GM23338 (cell line): ENCODE measurements around the gene ASB5. TPM values are rescaled to one million over a fixed set of nuclear protein-coding genes. Genes with fewer than 3 reads are reported as not detected.

Source experiments
- ATAC-seq: fragments of 200-7000 bp; cut with Tn5 transposase; 3 replicates; pipeline ENCODE4 v1.9.1; 2020
- DNase-seq: peaks from one replicate; pipeline ENCODE4 v3.0.0-alpha.2; 2015; ENCODE audit warnings: low spot score
- H2AFZ ChIP-seq: fragments of 200-600 bp; sonication (generic); 2 replicates; pipeline ENCODE4 v1.8.0; 2016; ENCODE audit warnings: antibody characterized with exemption, mild to moderate bottlenecking, moderate library complexity
- H3F3A ChIP-seq: fragments of 200-600 bp; sonication (generic); replicated peaks from 2 replicates; pipeline ENCODE4 v1.8.0; 2017; ENCODE audit warnings: antibody characterized with exemption, mixed run types, low read depth
- H3K27ac ChIP-seq: fragments of 200-600 bp; sonication (generic); 2 replicates; pipeline ENCODE4 v1.6.1; 2016; ENCODE audit warnings: low read depth
- H3K27me3 ChIP-seq: fragments of 200-600 bp; sonication (generic); 2 replicates; pipeline ENCODE4 v1.8.0; 2016; ENCODE audit warnings: mild to moderate bottlenecking, mixed run types, moderate library complexity; ENCODE audit not compliant: insufficient read depth
- H3K36me3 ChIP-seq: fragments of 200-600 bp; sonication (generic); 2 replicates; pipeline ENCODE4 v1.8.0; 2016; ENCODE audit warnings: mild to moderate bottlenecking; ENCODE audit not compliant: insufficient read depth
- H3K4me1 ChIP-seq: fragments of 200-600 bp; sonication (generic); 2 replicates; pipeline ENCODE4 v1.8.0; 2016; ENCODE audit warnings: mild to moderate bottlenecking, moderate library complexity; ENCODE audit not compliant: insufficient read depth
- H3K4me2 ChIP-seq: fragments of 200-600 bp; sonication (generic); 2 replicates; pipeline ENCODE4 v1.7.1; 2017; ENCODE audit warnings: mixed run types
- H3K4me3 ChIP-seq: fragments of 200-600 bp; sonication (generic); 2 replicates; pipeline ENCODE4 v1.6.1; 2016; ENCODE audit warnings: mixed run types
- H3K79me2 ChIP-seq: fragments of 200-600 bp; sonication (generic); replicated peaks from 2 replicates; pipeline ENCODE4 v1.8.0; 2017; ENCODE audit warnings: mild to moderate bottlenecking; ENCODE audit not compliant: insufficient read depth
- H3K9me2 ChIP-seq: fragments of 200-600 bp; sonication (generic); 2 replicates; pipeline ENCODE4 v1.8.0; 2017; ENCODE audit not compliant: insufficient read depth
- H4K20me1 ChIP-seq: fragments of 200-600 bp; sonication (generic); replicated peaks from 2 replicates; pipeline ENCODE4 v1.8.0; 2017; ENCODE audit warnings: mild to moderate bottlenecking; ENCODE audit not compliant: insufficient read depth
- H3K27ac Mint-ChIP-seq: 2 replicates; pipeline ENCODE4 v1.8.0; 2020; ENCODE audit warnings: inconsistent platforms, mild to moderate bottlenecking, moderate library complexity, mixed read lengths
- H3K27me3 Mint-ChIP-seq: 3 replicates; pipeline ENCODE4 v1.8.0; 2022; ENCODE audit warnings: low read depth, mild to moderate bottlenecking, moderate library complexity, mixed read lengths, inconsistent platforms; ENCODE audit not compliant: insufficient read depth, poor library complexity
- H3K36me3 Mint-ChIP-seq: 3 replicates; pipeline ENCODE4 v1.8.0; 2021; ENCODE audit warnings: low read depth, mild to moderate bottlenecking, inconsistent platforms, moderate library complexity, mixed read lengths
- H3K4me1 Mint-ChIP-seq: 3 replicates; pipeline ENCODE4 v1.8.0; 2020; ENCODE audit warnings: mild to moderate bottlenecking, inconsistent platforms, mixed read lengths
- H3K4me3 Mint-ChIP-seq: 3 replicates; pipeline ENCODE4 v1.8.0; 2021; ENCODE audit warnings: moderate library complexity, mild to moderate bottlenecking, inconsistent platforms, mixed read lengths
- H3K9me3 Mint-ChIP-seq: 3 replicates; pipeline ENCODE4 v1.8.0; 2020; ENCODE audit warnings: moderate library complexity, mild to moderate bottlenecking, inconsistent platforms, mixed read lengths
- ETS1 ChIP-seq: IDR thresholded peaks from 2 replicates; pipeline ENCODE4 v1.6.1; 2016; ENCODE audit warnings: antibody characterized with exemption
- EZH2 ChIP-seq: fragments of 200-600 bp; sonication (generic); IDR thresholded peaks from one replicate; pipeline ENCODE4 v1.8.0; 2017; ENCODE audit warnings: antibody characterized with exemption, mild to moderate bottlenecking, low read depth; ENCODE audit not compliant: unreplicated experiment
- EZH2phosphoT487 ChIP-seq: fragments of 200-600 bp; sonication (generic); IDR thresholded peaks from one replicate; pipeline ENCODE4 v1.8.1; 2018; ENCODE audit warnings: antibody characterized with exemption; ENCODE audit not compliant: unreplicated experiment
- JUNB ChIP-seq: IDR thresholded peaks from one replicate; pipeline ENCODE4 v1.6.1; 2016; ENCODE audit warnings: antibody characterized with exemption; ENCODE audit not compliant: unreplicated experiment
- NANOG ChIP-seq: IDR thresholded peaks from 2 replicates; pipeline ENCODE4 v1.6.1; 2016; ENCODE audit warnings: antibody characterized with exemption, borderline replicate concordance
- STAT1 ChIP-seq: IDR thresholded peaks from one replicate; pipeline ENCODE4 v1.6.1; 2016; ENCODE audit warnings: antibody characterized with exemption; ENCODE audit not compliant: unreplicated experiment
- ZNF114 ChIP-seq: fragments of 250-450 bp; sonication (Bioruptor Pico); IDR thresholded peaks from 2 replicates; pipeline ENCODE4 v1.5.0; 2020; ENCODE audit warnings: mild to moderate bottlenecking, moderate library complexity
- polyA plus RNA-seq: library from polyadenylated mRNA; unstranded; fragments of >200 nt; fragmentation: Nextera tagmentation; extraction: Ambion mirVana; gene quantifications from 2 replicates; pipeline ENCODE4 v1.2.1, GENCODE V29; 2016
- total RNA-seq: library from RNA; depleted of rRNA; stranded (reverse); fragments of >200 nt; shearing (Covaris generic); gene quantifications from 2 replicates; pipeline ENCODE4 v1.2.3, GENCODE V29; 2014
- TF ChIP-seq, protein P1 (sequence below): IDR thresholded peaks from one replicate; pipeline ENCODE4 v1.6.1; 2018; ENCODE audit warnings: antibody characterized with exemption; ENCODE audit not compliant: unreplicated experiment
- TF ChIP-seq, protein P2 (sequence below): fragments of 250-450 bp; sonication (Bioruptor Pico); IDR thresholded peaks from 2 replicates; pipeline ENCODE4 v1.5.0; 2020; ENCODE audit warnings: mild to moderate bottlenecking, moderate library complexity

The ASB5 gene
- total and polyA plus RNA-seq, 2 experiments from 2014 or later, result not detected

DNA sequence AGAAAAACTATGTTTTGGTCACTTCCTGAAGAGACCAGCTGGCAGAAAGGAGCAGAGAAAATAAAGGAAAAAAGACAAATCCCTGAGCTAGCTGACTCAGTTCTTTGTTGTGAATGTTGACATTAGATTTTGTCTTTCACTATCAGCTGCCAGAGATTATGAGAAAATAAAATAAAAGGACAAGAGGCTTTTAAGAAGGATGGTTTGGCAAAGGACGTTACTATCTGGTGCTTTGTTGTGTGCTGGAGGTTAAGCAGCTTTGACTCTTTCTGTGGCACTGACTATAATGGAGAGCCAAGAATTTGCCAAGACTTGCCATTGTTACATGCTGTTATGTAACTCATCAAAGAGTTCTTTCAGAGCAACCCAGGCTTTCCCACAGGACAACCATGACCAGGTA, 12.1 kb downstream of the ASB5 start (continued):
- TF ChIP-seq, protein P1, sequence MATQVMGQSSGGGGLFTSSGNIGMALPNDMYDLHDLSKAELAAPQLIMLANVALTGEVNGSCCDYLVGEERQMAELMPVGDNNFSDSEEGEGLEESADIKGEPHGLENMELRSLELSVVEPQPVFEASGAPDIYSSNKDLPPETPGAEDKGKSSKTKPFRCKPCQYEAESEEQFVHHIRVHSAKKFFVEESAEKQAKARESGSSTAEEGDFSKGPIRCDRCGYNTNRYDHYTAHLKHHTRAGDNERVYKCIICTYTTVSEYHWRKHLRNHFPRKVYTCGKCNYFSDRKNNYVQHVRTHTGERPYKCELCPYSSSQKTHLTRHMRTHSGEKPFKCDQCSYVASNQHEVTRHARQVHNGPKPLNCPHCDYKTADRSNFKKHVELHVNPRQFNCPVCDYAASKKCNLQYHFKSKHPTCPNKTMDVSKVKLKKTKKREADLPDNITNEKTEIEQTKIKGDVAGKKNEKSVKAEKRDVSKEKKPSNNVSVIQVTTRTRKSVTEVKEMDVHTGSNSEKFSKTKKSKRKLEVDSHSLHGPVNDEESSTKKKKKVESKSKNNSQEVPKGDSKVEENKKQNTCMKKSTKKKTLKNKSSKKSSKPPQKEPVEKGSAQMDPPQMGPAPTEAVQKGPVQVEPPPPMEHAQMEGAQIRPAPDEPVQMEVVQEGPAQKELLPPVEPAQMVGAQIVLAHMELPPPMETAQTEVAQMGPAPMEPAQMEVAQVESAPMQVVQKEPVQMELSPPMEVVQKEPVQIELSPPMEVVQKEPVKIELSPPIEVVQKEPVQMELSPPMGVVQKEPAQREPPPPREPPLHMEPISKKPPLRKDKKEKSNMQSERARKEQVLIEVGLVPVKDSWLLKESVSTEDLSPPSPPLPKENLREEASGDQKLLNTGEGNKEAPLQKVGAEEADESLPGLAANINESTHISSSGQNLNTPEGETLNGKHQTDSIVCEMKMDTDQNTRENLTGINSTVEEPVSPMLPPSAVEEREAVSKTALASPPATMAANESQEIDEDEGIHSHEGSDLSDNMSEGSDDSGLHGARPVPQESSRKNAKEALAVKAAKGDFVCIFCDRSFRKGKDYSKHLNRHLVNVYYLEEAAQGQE, result no peak
- no peak for TF ChIP-seq NANOG
- no peak for TF ChIP-seq EZH2phosphoT487
- TF ChIP-seq EZH2, result no peak

GRCh38 chr4:176242764-176243347, 26.2 kb downstream of the ASB5 start:
- Histone ChIP-seq H4K20me1 (no peaks in the 10 kb centered on the region), H3F3A (no peaks in the 10 kb centered on the region), H3K4me2 (no peak overlapping the region), H3K9me2 (no peaks in the 10 kb centered on the region), H3K27me3 (no peaks in the 10 kb centered on the region), H3K79me2 (no peaks in the 10 kb centered on the region), H3K4me3 (no peak overlapping the region), H2AFZ (no peak overlapping the region), H3K4me1 (0 out of 2 replicates have a peak, but pooled peaks cover 3% of the 10 kb centered on the region), H3K27ac (no peak overlapping the region), H3K36me3 (no peaks in the 10 kb centered on the region)
- ATAC-seq (no peak), DNase-seq (no peak)
- H3K27ac Mint-ChIP-seq, result no peak overlapping the region
- H3K27me3 Mint-ChIP-seq, result peaks cover 2% of the 10 kb centered on the region
- peaks cover 6% of the 10 kb centered on the region; the same call in 2 of the 3 replicates for H3K4me1 Mint-ChIP-seq
- H3K4me3 Mint-ChIP-seq, result no peak overlapping the region
- no peaks in the 10 kb centered on the region for H3K9me3 Mint-ChIP-seq
- H3K36me3 Mint-ChIP-seq, result no peaks in the 10 kb centered on the region
- TF ChIP-seq, protein P2, sequence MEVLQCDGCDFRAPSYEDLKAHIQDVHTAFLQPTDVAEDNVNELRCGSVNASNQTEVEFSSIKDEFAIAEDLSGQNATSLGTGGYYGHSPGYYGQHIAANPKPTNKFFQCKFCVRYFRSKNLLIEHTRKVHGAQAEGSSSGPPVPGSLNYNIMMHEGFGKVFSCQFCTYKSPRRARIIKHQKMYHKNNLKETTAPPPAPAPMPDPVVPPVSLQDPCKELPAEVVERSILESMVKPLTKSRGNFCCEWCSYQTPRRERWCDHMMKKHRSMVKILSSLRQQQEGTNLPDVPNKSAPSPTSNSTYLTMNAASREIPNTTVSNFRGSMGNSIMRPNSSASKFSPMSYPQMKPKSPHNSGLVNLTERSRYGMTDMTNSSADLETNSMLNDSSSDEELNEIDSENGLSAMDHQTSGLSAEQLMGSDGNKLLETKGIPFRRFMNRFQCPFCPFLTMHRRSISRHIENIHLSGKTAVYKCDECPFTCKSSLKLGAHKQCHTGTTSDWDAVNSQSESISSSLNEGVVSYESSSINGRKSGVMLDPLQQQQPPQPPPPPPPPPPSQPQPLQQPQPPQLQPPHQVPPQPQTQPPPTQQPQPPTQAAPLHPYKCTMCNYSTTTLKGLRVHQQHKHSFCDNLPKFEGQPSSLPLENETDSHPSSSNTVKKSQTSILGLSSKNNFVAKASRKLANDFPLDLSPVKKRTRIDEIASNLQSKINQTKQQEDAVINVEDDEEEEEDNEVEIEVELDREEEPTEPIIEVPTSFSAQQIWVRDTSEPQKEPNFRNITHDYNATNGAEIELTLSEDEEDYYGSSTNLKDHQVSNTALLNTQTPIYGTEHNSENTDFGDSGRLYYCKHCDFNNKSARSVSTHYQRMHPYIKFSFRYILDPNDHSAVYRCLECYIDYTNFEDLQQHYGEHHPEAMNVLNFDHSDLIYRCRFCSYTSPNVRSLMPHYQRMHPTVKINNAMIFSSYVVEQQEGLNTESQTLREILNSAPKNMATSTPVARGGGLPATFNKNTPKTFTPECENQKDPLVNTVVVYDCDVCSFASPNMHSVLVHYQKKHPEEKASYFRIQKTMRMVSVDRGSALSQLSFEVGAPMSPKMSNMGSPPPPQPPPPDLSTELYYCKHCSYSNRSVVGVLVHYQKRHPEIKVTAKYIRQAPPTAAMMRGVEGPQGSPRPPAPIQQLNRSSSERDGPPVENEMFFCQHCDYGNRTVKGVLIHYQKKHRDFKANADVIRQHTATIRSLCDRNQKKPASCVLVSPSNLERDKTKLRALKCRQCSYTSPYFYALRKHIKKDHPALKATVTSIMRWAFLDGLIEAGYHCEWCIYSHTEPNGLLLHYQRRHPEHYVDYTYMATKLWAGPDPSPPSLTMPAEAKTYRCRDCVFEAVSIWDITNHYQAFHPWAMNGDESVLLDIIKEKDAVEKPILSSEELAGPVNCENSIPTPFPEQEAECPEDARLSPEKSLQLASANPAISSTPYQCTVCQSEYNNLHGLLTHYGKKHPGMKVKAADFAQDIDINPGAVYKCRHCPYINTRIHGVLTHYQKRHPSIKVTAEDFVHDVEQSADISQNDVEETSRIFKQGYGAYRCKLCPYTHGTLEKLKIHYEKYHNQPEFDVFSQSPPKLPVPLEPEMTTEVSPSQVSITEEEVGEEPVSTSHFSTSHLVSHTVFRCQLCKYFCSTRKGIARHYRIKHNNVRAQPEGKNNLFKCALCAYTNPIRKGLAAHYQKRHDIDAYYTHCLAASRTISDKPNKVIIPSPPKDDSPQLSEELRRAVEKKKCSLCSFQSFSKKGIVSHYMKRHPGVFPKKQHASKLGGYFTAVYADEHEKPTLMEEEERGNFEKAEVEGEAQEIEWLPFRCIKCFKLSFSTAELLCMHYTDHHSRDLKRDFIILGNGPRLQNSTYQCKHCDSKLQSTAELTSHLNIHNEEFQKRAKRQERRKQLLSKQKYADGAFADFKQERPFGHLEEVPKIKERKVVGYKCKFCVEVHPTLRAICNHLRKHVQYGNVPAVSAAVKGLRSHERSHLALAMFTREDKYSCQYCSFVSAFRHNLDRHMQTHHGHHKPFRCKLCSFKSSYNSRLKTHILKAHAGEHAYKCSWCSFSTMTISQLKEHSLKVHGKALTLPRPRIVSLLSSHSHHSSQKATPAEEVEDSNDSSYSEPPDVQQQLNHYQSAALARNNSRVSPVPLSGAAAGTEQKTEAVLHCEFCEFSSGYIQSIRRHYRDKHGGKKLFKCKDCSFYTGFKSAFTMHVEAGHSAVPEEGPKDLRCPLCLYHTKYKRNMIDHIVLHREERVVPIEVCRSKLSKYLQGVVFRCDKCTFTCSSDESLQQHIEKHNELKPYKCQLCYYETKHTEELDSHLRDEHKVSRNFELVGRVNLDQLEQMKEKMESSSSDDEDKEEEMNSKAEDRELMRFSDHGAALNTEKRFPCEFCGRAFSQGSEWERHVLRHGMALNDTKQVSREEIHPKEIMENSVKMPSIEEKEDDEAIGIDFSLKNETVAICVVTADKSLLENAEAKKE (CRISPR knock-in tag), result no peak
- TF ChIP-seq ZNF114 (CRISPR knock-in tag) (no peak), STAT1 (no peak), ETS1 (no peak), EZH2phosphoT487 (no peak), JUNB (no peak), NANOG (no peak)
